GM19043 (cell line): Measurements from ENCODE around the gene VDR.
"Not testable (repeated sequence)": the region's sequence is repeated elsewhere in the genome, so short reads cannot be mapped to it uniquely, and the experiment has no call there.

Experiments
- ATAC-seq: cut with Tn5 transposase; IDR thresholded peaks from one replicate; pipeline ENCODE4 v1.9.1; 2021; ENCODE audit warnings: low read depth; ENCODE audit not compliant: unreplicated experiment

The VDR gene

DNA sequence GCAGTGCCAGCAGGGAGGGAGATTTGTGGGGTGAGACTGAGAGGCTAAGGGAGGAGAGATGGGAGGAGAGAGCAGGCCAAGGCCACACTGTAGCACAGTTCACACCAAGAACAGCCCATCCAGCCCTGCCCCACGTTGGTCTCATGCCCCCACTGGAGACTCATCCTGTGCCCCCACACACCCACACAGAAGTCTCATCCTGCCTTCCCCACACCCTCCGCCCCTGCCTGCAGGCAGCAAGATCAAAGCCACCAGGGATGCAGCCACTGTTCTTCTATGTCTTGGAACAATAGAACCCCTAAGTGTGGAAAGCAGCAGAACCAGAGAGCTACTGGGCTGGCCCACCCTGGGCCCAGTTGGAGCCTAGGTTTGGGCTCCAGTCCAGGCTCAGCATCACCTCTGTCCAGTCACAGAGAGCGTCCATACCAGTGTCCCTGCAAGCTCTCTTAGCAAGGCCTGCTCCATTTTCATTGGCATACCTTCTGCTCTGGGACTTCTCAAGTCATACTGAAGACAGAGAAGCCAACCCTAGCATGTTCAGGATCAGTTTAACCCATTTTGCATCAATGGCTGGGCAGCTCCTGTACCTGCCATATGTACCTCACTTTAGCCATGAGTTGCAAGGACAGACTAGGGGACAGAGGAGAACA lies 53.4 kb downstream of the VDR start:
- ATAC-seq: no peak

DNA sequence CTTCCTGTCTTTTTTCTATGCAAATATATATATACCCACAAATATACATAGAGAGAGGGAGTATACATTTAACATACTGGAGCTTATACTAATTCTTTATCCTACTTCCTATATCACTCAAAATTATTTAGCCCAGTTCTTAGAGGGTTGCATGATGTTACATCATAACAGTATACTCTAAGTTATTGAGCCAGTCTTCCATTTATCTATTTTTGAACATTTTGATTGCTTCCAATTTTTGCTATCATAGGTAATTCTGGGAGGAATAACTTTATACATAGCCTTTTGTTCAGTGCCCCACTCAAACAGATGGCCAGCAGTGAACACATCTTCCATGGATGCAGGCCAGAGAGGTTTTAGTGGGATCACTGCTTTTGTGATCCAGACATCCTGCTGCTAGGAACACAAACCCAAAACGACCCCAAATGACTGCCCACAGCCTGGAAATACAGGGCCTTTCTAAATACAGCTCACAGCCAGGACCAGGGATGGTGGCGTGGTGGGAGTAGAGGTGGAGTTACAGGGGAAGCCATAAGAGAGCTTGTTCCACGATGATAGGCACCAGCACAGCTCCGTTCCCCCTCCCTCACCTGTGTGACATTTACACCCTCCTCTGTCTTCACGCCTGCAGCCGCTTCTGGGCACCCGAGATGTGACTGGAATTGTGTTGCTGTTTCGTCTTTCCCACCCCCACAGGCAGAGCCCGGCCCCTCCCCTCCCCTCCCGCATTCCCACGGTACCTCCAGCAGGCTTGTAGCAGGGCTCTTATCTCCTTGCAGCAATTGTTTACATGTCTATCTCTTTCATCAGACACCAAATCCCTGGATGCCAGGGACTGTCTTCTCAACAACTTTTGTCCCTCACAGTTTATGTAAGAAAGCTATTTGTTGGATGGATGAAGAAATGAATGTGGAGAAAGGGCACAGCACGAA lies 54.4 kb downstream of the VDR start:
- no peak for ATAC-seq

DNA sequence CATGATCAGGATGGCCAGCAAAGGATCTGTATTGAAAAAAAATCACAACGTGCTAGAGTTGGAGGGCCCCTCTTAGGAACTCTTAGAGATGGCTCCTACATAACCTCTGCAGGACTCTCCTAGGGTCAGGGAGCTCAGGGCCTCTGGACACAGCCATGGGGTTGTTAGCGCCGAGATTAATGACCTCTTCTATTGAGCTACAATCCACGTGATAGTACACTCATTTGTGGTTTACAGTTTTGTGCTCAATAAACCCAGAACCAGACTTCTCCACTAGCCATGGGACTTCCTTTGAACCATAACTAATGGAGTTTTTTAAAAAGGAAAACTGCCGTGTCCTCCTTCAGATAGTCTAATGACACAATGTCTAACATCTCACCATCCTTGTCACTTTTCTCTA lies 55.5 kb downstream of the VDR start:
- ATAC-seq: no peak

DNA sequence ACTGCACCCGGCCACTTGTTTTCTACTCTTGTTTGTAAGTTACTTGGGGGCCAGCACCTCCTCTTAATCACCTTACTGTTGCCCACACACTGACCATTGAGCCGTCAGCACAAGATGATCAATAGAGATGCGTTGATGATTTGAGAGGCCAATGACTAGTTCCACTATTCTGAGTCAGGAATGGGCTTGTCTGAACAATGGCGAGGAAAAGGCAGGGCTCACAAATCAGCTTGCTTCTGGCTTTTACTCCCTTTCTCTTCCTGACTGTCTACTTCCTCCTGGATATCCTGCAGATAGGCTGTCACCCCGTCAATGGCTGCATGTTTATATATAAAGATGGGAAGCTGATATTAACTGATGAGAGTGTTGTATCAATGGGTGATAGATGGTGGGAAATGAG lies 55.9 kb downstream of the VDR start:
- no peak for ATAC-seq

DNA sequence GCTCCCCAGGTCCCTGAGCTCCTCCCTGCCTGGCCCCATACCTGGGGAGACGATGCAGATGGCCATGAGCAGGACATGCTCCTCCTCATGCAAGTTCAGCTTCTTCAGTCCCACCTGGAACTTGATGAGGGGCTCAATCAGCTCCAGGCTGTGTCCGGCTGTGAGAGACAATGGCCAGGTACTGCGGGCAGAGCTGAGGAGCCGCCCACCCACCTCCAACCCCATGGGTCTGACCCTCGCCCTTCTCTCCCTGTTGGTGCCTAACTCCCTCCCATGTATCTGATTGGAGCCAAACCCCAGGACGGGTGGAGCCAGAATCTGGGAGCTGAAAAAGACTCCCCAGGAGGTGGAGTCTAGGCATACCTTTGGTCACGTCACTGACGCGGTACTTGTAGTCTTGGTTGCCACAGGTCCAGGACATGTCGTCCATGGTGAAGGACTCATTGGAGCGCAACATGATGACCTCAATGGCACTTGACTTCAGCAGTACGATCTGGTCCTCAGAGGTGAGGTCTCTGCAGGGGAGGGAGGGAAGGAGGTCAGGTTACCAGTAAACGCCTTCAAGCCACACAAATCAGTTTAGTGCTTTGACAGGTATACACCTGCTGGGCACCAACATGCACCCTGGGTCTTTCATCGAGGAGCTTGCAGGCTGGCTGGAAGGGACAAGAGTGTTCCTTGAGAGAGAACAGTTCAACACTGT lies 58.3 kb downstream of the VDR start:
- no peak for ATAC-seq

DNA sequence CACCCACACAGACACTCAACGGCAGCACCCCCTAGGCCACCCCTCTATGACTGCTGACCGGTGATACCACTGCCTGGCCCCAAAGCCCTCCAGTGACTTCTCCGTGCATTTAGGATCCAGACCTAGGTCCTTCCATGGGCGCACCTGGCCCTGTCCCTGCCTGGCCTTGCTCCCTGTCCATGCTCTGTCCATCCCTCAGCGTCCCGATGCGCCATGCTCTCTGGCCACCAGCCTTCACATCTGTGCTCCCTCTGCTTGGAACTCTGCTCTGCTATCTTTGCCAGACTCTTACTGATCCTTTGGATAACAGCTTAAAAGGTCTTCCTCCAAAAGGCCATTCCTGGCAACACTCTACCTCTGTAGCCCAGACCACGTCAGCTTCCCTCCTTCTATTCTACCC lies 59.7 kb downstream of the VDR start:
- no peak for ATAC-seq

DNA sequence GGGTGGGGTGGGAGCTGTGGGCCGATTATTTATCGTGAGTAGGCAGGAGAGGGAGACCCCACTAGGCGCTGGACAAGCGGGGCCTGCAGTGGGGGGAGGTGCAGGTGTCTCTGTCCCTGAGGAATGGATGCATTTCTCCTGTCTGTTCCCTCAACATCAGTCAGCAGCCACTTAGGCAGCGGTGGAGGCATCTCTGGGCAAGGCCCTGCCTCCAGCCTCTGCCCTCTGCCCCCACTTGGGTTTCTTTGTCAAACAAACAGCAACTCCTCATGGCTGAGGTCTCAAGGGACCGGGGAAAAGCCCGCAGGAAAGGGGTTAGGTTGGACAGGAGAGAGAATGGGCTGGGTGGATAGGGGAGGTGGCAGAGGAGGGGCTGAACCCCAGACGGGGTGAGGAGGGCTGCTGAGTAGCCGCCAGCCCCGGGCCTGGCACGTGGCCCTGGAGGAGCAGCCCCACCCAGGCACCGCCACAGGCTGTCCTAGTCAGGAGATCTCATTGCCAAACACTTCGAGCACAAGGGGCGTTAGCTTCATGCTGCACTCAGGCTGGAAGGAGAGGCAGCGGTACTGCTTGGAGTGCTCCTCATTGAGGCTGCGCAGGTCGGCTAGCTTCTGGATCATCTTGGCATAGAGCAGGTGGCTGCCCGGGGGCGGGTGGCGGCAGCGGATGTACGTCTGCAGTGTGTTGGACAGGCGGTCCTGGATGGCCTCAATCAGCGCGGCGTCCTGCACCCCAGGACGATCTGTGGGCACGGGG lies 60.4 kb downstream of the VDR start:
- ATAC-seq: no peak

DNA sequence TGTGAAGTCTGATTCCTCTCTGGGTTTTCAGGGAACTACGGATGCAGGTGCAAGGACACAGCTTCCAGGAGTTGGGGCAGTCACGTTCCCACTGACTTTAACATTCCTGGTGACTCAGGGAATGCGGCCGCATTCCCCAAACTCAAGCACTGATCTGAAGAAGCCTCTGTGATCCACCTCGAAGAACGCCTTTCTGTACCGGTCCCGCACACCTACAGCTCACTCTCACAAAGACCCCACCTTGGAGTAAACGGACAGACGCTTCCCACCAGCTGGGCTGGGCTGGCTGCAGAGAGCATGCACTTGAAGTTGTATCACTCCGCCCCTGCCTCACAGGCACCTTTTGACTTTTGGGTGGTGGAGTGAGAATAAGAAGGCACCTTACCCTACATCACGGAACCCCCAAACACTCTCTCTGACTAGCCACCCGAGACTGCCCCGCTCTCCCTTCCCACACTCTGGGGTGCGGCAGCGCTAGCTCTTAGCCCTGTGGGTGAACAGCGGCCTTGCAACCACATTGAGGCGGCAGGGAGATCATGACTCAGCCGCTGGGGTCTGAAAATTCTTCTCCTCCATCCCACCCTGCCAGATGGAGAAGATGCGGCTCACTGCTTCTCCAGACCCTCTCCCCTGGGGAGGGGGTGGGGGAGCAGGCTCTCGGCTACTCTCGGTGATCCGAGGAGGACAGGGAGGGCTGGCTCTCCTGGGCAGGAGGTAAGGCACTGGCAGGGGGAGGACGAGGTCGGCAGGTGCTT lies 61.4 kb downstream of the VDR start:
- ATAC-seq: no peak

DNA sequence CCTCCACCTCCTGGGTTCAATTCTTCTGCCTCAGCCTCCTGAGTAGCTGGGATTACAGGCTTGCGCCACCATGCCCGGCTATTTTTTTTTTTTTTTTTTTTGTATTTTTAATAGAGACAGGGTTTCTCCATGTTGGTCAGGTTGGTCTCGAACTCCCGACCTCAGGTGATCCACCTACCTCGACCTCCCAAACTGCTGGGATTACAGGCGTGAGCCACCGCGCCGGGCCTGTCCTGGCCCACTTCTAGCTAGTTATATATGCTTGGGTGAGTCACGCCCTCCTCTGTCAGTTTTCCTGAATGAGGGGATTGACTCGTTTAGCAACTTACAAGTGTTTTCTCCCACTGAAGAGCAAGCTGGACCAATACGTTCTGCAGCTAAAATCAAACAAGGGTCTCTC lies 62.3 kb downstream of the VDR start:
- ATAC-seq: not testable (repeated sequence)

DNA sequence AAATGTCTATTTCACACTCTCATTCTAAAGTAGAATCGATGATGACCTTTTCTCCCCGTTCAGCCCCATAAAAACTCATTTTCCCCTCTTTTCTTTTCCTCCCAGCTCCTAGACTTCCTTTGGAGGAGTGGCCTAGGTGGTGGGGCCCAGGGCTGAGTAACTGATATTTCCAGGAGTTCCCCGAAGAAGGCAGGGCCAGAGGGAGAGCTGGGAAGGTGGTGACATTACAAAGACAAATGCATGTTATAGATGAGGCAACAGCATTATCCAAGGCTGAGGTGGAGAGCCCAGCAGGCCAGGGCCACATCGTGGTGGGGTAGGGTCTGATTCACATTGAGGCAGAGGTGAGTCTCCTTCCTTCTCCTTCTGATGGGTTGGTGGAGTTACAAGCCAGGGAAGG lies 62.9 kb downstream of the VDR start:
- ATAC-seq: no peak

DNA sequence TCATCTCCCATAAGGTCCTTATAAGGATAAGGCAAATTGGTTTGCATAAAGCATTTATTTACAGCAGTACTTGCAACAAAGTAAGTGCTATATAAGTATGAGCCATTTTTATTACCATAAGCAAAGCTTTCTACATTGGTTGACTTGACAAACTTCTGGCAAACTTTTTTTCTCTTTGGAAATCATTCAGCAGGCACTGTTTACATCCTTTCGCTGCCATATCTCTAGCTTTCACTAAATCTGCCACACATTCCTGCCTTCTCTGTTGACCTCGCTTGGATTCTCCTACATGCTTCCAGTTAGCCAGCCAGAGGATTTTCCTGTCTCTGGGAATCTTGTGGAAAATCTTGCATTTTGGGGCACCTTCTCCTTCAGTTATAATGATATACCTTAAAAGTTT lies 63.3 kb downstream of the VDR start:
- no peak for ATAC-seq

DNA sequence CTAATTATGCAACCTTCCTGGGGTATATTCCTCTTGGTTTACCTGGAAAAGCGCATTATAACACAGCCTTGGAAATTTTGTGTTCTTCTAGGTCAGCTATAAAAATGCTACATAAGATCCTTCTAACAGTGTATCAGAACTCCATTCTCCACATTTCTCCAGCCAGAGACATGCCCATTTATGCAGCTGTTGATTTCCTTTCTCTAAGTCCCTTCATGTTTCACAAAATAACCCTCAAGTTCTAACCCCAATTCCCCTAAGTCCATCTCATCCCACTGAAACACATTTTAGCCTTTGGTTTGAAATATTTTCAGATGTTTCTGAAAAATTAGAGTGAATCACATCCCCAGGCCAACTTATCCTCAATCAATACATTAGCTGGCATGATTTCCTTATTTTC lies 64.2 kb downstream of the VDR start:
- ATAC-seq: no peak

DNA sequence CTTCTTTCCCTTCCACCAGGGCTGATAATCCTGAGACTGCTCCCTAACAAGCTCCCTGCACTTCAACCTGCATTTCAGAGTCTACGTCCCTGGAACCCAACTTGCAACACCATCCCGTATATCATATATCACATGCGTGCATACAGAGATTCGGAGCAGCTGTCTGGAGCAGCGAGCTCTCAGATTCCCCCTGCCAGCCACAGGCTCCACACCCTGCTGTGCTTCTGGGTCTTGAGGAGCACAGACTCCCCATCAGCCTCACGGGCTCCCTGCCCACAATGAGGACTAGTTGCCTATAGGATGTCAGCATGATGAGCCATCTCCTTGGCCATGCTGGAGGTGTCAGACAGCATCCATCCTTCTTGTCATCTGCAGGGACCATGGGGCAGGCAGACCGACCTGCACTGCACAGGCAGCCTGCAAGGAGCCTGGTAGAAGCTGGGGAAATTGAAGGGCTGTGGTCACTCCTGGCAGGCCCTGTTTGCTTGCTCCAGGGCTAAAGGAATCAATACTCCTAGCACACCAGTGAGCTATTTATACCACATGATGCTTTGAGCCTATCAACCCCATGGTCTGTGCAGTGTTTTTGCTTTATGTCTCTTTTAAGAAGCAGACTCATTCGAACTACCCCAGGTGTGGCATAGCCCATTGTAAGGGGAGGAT lies 65.4 kb downstream of the VDR start:
- no peak for ATAC-seq

DNA sequence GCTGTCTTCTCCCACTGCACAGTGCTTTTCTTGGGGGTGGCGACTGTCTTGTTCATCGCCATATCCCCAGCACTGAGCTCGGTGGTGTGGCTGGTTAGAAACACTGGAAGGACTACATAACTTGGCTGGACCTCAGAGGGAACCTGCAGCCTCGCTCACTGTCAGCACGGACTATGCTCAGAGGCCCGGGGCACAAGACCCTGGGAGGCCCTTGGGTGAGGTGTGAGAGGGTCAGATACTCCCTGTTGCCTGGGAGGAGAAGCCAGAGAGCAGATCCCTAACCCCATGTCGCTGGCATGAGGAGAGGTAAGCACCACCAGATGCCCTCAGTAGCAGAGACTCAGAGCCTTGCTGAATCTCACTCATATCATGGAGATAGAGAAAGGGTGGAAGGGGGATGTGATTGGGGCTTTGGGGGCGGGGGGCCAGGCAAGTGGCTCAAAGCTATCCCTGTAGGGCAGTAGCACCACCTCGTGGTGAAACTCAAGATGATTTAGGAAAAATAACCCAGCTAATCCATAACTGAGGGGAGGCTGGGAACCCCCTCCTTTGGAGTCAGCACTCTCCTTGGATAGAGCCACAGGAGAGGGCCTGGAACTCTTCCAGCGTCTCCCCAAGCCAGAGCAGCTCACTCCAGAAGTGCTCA lies 66.4 kb downstream of the VDR start:
- ATAC-seq: no peak

DNA sequence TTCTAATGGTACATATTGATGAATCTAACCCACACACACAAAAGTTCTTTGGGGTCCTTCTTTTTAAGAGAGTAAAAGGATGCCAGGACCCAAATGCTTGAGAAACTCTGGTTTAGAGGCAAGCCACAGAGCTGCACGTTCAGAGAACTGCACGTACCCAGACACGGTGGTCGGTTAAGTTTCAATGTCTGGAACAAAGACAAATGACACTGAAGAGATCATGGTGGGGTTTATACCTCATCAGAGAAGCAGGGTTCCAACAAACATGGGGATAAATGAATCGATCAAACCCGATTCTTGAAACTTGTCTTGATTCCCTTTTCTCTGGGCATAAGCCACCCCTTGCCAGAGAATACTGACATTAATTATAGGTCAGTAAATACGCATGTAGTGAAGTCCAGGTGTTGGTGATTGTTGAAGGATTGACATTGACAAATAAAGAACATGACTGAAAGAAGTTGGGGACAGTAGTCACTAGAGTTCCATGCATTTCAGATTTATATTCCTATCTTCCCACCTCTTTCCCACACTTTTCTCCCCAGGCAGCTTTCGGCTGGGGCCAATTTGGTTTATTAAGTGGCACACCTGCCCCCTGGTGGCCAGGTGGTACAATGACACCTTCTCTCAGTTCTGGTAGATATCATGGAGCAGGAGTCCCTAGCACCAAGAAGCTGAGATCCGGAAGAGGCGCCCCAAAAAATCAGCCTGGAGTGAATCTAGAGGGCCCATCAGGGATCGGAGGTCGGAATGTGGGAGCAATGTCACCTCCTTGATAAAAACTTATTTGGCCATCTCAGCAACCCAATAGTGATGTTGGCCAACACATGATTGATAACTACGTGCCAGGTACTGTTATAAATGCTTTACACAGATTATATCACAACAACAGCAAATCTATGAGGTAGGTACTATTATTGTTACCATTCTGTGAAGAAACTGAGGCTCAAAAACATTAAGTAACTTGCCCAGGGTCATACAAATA lies 67.3 kb downstream of the VDR start:
- no peak for ATAC-seq

DNA sequence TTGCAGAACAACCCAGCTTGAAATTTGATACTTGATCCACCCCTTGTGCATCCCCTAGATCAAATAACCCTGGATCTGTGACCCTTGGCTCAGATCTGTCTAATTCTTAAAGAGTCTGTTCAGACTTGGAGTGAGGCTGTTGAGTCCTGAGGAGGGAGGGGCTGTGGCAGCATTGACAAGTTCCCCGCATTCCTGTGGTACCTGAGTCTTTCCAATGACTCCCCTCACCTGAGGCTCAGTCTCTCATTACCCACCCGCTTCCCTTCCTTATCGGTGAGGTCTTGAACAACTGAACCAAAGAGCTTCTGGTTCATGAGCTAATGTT lies 69.0 kb downstream of the VDR start:
- ATAC-seq: no peak

DNA sequence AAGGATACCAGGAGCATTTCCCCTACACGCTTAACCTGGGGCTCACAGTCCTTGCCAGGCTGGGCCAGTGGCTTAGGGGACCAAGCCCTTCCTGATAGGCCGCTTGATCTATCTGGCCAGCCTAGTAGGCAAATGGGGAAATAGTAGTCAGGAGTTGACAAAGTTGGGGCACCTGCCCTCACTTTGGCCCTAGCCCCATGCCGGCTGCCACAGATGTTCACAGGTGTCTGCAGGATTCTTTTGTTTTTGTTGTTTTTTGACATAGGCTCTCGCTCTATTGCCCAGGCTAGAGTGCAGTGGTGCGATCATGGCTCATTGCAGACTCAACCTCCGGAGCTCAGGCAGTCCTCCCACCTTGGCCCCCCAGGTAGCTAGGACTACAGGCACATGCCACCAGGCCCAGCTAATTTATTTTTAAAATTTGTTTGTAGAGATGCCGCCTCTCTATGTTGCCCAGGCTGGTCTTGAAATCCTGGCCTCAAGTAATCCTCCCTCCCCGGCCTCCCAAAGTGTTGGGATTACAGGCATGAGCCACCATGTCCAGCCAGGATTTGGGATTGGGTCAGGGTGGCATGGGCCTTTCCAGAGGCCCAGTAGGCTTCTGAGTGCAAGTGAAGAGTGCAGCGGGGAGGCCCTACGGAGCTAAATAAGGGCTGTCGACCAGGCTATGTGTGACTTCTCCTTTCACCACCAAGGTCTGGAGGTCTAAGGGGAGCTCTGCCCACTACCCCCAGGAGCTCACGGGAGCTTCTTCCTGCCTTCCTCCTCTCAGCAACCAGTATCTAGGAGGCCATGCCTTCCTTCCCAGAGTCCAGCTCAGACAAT lies 69.6 kb downstream of the VDR start:
- no peak for ATAC-seq
